ENCODE data around the gene SLC2A11.
"Not testable (repeated sequence)": the region's sequence is repeated elsewhere in the genome, so short reads cannot be mapped to it uniquely, and the experiment has no call there.

Gene SLC2A11

DNA sequence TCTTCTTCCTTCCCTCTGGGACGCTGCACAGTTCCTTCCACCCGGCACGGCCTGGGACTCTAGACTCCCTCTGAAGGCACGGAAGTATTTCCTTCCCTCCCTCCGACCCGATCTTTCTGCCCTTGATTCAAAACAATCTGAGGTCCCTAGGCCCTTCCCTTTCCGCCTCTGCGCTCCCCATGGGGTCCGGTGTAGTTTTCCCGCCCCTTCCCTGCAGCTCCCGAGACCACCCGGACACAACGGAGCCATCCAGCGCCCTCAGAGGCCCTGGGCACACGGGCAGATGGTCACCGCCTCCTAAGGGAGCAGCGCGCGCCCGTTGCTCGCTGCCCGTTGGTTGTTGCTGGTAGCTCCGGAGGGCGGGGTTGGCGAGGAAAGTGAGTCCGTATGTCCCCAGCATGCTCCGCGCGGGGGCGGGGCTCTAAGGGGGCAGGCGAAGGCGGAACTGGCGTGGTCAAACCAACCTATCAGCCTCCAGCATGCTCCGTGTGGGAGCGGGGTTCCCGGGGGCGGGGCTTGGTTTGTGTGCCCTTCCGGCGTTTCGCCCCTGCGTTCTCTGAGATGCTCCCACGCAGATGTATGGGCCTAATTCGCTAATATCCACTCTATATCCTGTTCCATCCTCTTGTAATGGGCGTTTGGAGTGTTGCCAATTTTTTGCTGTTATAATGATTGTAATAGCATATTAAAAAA, 56.1 kb downstream of the SLC2A11 start:
- in situ Hi-C loops (cut with MboI; ENCODE audit: low pct_unique_long_range_greater_than_20kb, low sequenced_read_pairs, unreplicated experiment), result no loop called here
- DNase-seq (ENCODE audit: low spot score), result peak; percentile 97
- TF ChIP-seq, protein P1, sequence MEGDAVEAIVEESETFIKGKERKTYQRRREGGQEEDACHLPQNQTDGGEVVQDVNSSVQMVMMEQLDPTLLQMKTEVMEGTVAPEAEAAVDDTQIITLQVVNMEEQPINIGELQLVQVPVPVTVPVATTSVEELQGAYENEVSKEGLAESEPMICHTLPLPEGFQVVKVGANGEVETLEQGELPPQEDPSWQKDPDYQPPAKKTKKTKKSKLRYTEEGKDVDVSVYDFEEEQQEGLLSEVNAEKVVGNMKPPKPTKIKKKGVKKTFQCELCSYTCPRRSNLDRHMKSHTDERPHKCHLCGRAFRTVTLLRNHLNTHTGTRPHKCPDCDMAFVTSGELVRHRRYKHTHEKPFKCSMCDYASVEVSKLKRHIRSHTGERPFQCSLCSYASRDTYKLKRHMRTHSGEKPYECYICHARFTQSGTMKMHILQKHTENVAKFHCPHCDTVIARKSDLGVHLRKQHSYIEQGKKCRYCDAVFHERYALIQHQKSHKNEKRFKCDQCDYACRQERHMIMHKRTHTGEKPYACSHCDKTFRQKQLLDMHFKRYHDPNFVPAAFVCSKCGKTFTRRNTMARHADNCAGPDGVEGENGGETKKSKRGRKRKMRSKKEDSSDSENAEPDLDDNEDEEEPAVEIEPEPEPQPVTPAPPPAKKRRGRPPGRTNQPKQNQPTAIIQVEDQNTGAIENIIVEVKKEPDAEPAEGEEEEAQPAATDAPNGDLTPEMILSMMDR (IDR thresholded peaks at IDR 0.05; ENCODE audit: extremely low read depth, insufficient read depth, missing control alignments), result no peak

DNA sequence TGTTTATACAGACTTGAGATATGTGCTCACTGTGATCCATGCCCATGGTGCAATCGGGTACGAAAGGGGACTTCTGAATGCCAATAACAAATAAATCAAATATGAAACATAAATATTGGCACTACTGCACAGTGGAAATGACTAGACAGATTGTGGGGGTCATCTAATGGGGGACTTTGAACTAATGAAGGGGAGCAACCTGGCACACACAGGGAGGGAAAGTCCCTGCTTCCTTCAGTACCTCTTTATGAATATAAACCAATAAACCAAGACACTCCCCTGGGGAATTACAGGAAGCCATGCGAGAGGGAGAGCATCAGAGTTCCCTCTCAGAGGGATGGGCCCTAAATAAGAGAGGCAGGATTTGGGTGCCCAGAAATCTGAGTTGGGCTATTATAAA, 57.6 kb downstream of the SLC2A11 start:
- in situ Hi-C loops (cut with MboI; ENCODE audit: low pct_unique_long_range_greater_than_20kb, low sequenced_read_pairs, unreplicated experiment), result no loop called here
- TF ChIP-seq, protein P1 (IDR thresholded peaks at IDR 0.05; ENCODE audit: extremely low read depth, insufficient read depth, missing control alignments), result no peak
- no peak for DNase-seq (ENCODE audit: low spot score)

DNA sequence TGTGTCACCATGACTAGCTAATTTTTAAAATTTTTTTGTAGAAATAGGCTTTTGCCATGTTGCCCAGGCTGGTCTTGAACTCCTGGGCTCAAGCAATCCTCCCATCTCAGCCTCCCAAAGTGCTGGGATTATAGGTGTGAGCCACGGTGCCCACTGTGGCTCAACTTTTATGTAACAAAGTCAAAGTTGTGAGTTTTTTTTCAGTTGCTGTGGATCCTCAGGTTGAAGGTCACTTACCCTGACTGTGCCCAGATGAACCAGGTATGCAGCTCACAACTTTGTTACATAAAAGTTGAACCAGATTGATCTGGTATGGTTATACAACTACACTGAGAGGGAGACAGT, 62.6 kb downstream of the SLC2A11 start:
- in situ Hi-C loops (cut with MboI; ENCODE audit: low pct_unique_long_range_greater_than_20kb, low sequenced_read_pairs, unreplicated experiment), result not testable (repeated sequence)

DNA sequence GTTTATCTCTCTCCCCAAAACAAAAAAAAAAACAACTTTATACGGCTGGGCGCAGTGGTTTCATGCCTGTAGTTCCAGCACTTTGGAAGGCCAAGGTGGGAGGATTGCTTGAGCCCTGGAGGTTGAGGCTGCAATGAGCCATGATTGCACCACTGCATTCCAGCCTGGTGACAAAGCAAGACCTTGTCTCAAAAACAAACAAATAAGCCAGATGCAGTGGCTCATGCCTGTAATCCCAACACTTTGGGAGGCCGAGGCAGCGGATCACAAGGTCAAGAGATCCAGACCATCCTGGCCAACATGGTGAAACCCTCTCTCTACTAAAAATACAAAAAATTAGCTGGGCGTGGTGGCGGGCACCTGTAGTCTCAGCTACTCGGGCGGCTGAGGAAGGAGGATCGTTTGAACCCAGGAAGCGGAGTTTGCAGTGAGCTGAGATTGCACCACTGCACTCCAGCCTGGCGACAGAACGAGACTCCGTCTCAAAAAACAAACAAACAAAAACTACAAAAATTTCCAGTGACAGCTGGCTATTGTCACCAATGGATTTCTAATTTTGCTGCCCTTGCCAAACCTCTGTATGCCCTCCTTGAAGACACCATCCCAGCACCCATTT, 64.0 kb downstream of the SLC2A11 start:
- in situ Hi-C loops (cut with MboI; ENCODE audit: low pct_unique_long_range_greater_than_20kb, low sequenced_read_pairs, unreplicated experiment); DNase-seq (ENCODE audit: low spot score): not testable (repeated sequence)

More for the DNA sequence above, 62.6 kb downstream of the SLC2A11 start:
- not testable (repeated sequence) for DNase-seq (ENCODE audit: low spot score)

DNA sequence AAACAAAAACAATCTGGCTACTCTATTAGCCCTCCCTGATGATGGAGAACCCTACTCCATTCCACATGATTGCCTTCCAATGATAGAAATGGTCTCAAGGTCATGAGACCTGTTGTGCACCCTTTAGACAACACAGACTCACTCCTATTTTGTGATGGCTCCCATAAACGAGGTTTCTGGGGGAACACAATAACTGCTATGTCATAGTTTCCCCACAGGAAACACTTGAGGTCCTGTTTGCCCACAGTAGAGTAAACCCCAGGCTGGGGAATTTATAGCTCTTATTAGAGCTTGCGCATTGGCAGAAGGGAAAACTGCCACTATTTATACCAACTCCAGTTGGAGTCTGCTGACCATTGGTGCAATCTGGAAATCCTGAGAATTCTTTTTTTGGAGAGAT, 65.2 kb downstream of the SLC2A11 start:
- no peak for DNase-seq (ENCODE audit: low spot score)
- TF ChIP-seq, protein P1 (IDR thresholded peaks at IDR 0.05; ENCODE audit: extremely low read depth, insufficient read depth, missing control alignments), result no peak
- in situ Hi-C loops (cut with MboI; ENCODE audit: low pct_unique_long_range_greater_than_20kb, low sequenced_read_pairs, unreplicated experiment), result no loop called here

DNA sequence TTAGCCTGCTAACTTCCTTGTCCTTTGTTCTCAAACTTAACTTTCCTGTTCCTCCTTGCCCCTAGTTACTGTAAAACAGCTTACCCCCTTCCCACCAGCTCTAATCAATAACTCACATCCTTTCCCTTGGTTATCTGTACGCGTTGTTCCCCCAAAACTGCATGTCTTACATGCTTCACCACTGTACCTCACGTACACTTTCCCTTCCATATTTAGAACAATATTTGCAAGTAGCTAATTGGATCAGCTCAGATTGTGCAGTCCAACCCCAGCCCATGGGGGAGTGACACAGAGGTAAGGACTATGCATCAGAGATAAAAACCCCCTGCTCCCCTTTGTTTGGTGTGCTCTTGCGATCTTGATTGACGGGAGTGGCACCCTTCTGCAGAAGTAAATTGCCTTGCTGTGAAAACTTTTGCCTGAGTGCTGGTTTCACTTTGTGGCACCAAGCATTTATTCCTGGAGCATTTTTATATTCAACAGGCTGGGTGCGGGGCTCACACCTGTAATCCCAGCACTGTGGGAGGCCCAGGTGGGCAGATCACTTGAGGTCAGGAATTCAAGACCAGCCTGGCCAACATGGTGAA, 67.4 kb downstream of the SLC2A11 start:
- DNase-seq (ENCODE audit: low spot score), result no peak
- TF ChIP-seq, protein P1 (IDR thresholded peaks at IDR 0.05; ENCODE audit: extremely low read depth, insufficient read depth, missing control alignments), result no peak
- in situ Hi-C loops (cut with MboI; ENCODE audit: low pct_unique_long_range_greater_than_20kb, low sequenced_read_pairs, unreplicated experiment), result no loop called here

DNA sequence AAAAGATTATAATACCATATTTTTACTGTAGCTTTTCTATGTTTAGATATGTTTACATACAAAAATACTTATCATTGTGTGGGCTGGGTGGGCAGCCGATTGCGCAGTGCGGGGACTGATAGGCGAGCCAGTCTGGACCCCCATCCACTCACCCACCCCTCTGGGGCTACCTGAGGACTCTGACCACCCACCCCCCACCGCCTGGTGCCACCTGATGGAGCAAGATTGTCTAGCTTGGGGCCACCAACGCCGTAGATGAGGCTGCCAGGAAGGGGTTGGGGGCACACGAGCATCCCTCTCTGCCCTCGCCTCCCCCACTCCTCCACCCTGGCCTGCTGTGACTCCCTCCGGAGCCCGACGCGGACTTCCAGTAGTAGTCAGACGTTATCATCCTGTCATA, 68.9 kb downstream of the SLC2A11 start:
- TF ChIP-seq, protein P1 (IDR thresholded peaks at IDR 0.05; ENCODE audit: extremely low read depth, insufficient read depth, missing control alignments), result no peak
- DNase-seq (ENCODE audit: low spot score), result no peak
- in situ Hi-C loops (cut with MboI; ENCODE audit: low pct_unique_long_range_greater_than_20kb, low sequenced_read_pairs, unreplicated experiment), result no loop called here
